NCI-H1092 (cell line): Measurements from ENCODE around the gene AKNA.

Experiments
- DNase-seq: peaks from one replicate; lab custom pipeline; 2025; lab: John Stamatoyannopoulos, UW

AKNA gene

GRCh38 chr9:114387680-114388356 lies at the start of gene AKNA:
Gene AKNA (minus strand): TSS chr9:114387982. CDS start chr9:114381333, 6,649 bp downstream.
- DNase-seq, result no peak

DNA sequence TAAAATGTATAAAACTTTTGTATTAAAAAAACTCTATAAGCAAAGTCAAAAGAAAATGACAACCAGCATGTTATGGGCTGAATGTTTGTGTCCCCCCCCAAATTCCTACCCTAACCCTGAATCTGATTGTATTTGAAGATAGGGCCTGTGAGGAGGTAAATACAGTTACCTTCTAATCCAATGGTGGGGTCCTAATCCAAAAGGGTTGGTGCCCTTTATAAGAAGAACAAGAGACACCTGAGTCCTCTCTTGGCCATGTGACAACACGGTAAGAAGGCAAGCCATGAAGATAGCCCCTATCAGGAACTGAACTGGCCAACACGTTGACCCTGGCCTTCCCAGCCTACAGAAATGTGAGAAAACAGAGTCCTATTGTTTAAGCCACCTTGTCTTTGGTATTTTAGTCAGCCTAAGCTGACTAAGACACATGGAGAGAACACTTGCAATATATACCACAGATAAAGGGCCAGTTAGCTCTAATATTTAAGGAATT lies 49.7 kb upstream of the AKNA start:
- no peak for DNase-seq

DNA sequence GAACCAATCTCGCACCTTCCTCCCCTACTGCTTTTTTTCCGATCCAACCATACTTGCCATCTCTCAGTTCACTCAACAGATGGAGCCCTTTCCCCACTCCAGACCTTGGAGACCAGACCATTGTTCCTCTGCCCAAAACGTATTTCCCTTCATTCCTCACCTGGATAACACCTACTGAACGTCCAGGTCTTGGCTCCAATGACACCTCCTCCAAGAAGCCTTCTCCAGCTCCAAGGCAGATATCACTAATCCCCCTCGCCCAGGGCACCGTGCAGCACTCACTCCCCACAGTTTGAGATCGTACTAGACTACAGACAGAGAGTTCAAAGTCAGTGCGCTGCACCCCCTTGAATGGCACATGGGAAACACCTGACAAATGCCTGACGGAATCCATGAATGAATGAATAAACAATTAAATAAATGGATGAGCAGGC lies 47.1 kb upstream of the AKNA start:
- peak; percentile 34 for DNase-seq

- no peak for DNase-seq
Measured at GRCh38 chr9:114433720-114434255, 46.0 kb upstream of the AKNA start.

- no peak for DNase-seq
Measured at GRCh38 chr9:114433086-114433485, 45.3 kb upstream of the AKNA start.

DNA sequence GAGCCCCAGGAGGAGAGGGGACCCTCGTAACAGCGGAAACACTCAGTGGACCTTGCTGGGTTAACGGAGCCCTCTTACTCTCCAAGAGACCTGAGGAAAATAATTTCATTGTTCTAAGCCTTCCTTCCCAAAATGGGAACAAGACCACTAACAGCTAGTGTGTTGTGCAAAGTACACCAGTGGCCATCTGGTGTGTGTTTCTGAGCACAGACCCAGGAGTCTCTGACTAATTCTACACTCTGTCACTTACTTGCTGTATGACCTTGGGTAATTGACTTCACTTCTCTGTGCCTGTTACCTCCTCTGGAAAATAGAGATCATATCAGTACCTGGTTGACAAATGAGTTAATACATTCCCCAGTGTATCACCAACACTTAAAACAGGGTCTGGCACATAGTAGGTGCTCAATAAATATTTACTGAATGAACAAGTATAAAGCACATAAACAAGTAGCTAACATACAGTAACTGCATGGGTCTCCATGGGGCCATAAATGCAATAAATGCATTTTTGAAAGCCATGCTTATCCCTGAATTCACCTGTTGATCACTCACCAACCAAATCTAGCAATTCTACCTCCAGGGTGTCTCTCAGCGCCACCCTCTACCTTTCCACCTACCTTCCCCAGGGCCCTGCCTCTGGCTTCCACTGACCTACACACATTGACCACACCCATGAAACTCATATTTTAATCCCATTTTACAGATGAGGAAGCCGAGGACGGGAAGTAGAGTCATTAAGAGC lies 44.7 kb upstream of the AKNA start:
- DNase-seq, result no peak

DNA sequence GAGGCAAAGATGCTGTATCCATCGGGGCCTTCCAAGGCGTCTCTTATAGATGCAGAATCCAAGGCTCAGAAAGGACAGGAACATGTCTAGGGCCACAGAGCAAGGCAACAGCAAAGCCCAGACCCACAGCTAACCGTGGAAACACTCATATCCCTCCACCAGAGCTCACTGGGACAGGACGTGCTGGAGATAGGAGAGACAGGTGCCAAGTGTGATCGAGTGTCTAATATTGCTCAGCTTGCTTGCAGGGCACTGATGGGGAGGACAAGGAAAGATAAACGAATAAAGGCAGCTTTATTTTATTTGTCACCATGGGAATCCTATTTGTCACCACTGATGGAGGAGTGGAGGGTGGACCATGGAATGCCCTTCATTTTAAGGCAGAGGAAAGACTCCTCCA lies 44.0 kb upstream of the AKNA start:
- DNase-seq, result no peak

DNA sequence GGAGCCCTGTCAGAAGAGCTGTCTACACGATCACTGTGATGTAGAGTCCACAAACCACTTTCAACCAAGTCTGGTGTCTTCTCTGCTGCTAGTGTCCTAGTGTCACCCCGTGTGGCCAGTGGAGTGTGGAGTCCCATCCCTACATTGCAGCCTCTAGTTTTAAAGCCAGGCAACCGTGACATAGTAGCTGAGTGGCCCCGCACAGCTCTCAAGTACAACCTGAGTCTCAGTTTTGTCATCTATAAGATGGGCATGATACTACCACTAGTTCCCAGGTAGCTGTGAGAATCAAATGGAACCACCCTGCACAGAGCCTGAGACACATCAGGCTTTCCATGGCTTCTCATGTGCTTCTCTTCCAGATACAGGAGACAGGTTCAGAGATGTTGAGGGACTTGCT lies 43.2 kb upstream of the AKNA start:
- no peak for DNase-seq

DNA sequence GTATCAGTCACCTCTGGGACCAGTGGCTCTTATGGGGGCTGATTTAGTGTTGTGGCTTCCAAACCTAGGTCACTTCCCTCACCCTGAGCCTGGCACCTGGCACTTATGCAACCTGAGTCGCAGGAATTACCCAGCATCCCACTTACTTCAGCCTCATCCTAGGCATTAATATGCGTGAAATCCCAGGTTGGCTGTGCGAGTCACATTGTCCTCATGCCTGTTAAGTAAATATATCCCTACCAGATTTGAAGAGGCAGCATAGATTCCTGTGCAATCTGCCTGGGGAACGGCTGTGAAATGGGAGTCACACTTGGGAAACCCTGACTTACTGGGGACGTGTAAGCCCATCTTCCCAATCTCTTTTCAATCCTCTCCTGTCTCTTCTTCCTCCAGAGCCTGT lies 42.7 kb upstream of the AKNA start:
- DNase-seq, result no peak

GRCh38 chr9:114429488-114429887 lies 41.7 kb upstream of the AKNA start:
- DNase-seq, result no peak

- no peak for DNase-seq
Measured at GRCh38 chr9:114428466-114428865, 40.7 kb upstream of the AKNA start.

DNA sequence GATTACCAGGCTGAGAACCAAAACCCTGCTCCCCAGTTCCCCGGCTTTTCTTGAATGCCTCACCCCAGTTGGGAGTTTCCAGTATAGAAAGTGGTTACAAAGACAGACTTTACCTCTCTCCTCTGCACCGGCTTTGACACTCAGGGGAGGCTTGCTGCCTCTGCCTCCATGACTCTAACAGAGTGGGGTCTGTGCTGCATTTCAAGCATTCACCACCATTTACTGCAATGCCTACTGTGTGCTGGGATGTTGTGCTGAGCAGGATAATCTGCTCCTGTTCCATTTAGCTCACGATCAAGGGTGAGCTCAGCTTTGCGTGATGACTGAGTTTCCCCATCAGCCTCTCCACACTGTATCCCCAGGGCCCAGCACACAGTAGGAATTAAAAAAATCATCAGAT lies 39.9 kb upstream of the AKNA start:
- no peak for DNase-seq

GRCh38 chr9:114426046-114426948 lies 38.5 kb upstream of the AKNA start:
- no peak for DNase-seq

DNA sequence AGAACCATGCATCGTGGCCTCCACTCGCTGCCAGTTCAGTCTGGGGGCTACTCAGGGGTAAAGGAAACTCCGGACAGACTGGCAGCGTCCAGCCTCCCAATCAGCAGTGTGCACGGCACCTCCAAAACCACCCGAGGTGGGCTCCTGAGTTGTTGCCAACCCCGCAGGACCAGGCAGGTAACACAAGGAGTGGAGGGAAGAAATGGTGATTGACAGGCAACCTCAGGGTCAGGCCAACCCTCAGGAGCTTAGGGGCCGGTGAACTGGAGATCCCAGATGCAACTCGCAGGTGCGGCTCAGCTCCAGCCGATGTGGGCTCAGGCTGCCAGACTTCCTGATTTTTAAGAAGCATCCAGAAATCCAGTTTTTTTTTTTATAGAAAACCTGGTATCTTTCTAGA lies 37.3 kb upstream of the AKNA start:
- no peak for DNase-seq

GRCh38 chr9:114424126-114424525 lies 36.3 kb upstream of the AKNA start:
- DNase-seq, result no peak

DNA sequence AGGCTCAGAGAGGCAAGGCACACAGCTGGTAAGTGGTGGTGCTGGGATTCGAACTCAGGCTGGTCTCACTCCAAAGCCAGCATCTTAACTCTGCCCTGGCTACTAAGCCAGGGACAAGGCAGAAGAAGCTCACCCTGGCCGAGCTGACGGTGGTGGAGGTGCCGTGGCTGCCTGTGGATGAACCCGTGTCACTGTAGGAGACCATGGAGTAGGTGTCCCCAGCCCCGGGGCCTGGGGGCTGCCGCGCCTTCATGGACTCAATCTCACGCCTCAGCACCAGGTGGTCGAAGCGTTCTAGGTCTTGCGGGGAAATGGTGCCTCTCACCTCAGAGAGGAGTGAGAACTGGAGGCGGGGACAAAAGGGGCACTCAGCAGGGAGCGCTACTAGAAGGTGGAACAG lies 35.4 kb upstream of the AKNA start:
- DNase-seq, result no peak

- no peak for DNase-seq
Measured at GRCh38 chr9:114421147-114421546, 33.4 kb upstream of the AKNA start.

DNA sequence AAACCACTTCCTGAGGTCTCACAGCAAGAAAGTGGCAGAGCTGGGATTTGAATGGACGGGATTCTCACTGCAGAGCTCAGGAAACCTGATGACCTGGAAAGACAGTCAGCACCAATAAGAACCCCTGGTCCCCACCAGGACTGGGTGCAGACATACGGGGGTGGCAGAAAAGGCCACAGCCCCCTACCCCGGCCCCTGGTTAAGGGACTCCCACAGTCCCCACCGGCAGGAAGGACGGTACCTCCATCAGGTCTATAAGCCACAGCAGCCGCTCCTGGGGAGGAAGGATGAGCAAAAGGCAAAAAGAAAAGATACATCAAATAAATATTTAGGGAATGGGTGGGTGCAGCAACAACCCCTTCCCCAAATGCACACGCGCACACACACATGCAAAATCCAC lies 32.0 kb upstream of the AKNA start:
- DNase-seq, result no peak

DNA sequence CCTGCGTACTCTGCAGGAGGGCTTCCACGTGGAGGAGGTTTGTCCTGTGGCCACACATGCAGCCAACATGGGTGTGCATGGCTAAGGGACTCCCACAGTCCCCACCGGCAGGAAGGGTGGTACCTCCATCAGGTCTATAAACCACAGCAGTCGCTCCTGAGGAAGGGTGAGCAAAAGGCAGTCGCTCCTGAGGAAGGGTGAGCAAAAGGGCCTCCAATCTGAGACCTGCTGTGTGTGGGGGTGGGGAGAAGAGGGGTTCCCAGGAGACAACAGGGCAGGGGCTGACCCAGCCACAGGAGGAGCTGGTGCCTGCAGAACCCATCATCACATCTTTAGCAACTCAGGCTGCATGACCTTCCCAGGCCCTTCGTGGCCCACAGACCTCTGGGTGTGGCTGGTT lies 30.3 kb upstream of the AKNA start:
- DNase-seq, result no peak

- no peak for DNase-seq
Measured at GRCh38 chr9:114417511-114417910, 29.7 kb upstream of the AKNA start.

DNA sequence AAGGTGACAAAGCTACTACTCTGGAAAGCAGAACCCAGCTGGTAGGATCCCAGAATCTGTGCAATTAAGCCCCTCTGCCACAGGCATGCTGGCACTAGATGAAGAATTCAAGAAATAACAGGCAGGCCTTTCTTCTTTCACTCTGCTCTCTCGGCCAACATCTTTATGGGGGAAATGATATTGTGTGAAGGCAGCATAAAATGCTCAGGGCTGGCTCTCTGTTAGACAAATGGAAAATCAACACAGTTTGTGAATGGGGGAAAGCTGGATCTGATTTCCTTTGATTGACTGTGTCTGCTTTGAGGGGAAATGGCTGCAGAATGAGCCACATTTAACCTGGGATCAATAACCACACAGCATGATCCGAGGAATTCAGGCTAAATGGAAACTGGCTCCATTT lies 29.1 kb upstream of the AKNA start:
- DNase-seq, result no peak

GRCh38 chr9:114416290-114416689 lies 28.5 kb upstream of the AKNA start:
- DNase-seq, result no peak
